Endothelial cell of umbilical vein (primary cell): ENCODE results near the gene ACIN1. TPM values are rescaled to one million over a fixed set of nuclear protein-coding genes. Genes with fewer than 3 reads are reported as not detected.

Experiments
- BruUV-seq: library from RNA; stranded (reverse); fragments of 400-500 nt; replicated peaks from 2 replicates; lab custom pipeline; 2021; lab: Mats Ljungman, UMichigan
- CTCF ChIA-PET: fragments of 300-600, 350-600 bp; sonication (Branson Sonifier 250); formaldehyde crosslinking; loops from one replicate; lab custom pipeline; 2021; ENCODE audit warnings: antibody characterized with exemption, inconsistent platforms; lab: Charles Lee
- POLR2A ChIA-PET: fragments of 300-600, 350-600 bp; sonication (Branson Sonifier 250); formaldehyde crosslinking; loops from one replicate; lab custom pipeline; 2021; ENCODE audit warnings: antibody characterized with exemption, inconsistent platforms; lab: Charles Lee
- DNase-seq: peaks from one replicate; pipeline ENCODE4 v3.0.0-alpha.2; 2011; ENCODE audit warnings: low read depth, low spot score
- FAIRE-seq: peaks from 2 replicates; lab custom pipeline; 2011; peaks lifted over from hg19 to GRCh38; lab: Jason Lieb, UNC
- H2AFZ ChIP-seq: 2 replicates; pipeline ENCODE4 v1.6.0; 2012; ENCODE audit warnings: low read depth, low read length, control low read depth, inconsistent platforms
- H3K27ac ChIP-seq: 2 replicates; pipeline ENCODE4 v1.5.1; 2011; ENCODE audit warnings: low read depth, mild to moderate bottlenecking, control low read depth, low read length, moderate library complexity; ENCODE audit not compliant: insufficient read depth
- H3K27me3 ChIP-seq, 2 experiments: 2 replicates each; pipeline versions ENCODE4 v1.6.0 to v1.6.1; 2011; ENCODE audit warnings: low read length in 2 of 2, mixed read lengths in 1 of 2; ENCODE audit not compliant: control insufficient read depth in 2 of 2, insufficient read depth in 2 of 2
- H3K36me3 ChIP-seq, 2 experiments: 2 replicates in 1 of 2; 3 replicates in 1 of 2; pipeline ENCODE4 v1.5.1; 2011; ENCODE audit warnings: low read length in 2 of 2, mild to moderate bottlenecking in 1 of 2, moderate library complexity in 1 of 2; ENCODE audit not compliant: control insufficient read depth in 2 of 2, insufficient read depth in 2 of 2; ENCODE audit errors: extremely low read depth in 1 of 2
- H3K4me1 ChIP-seq: 3 replicates; pipeline ENCODE4 v1.5.1; 2011; ENCODE audit warnings: mild to moderate bottlenecking, low read length; ENCODE audit not compliant: control insufficient read depth, insufficient read depth; ENCODE audit errors: extremely low read depth
- H3K4me2 ChIP-seq: 2 replicates; pipeline ENCODE4 v1.6.1; 2011; ENCODE audit warnings: low read length, control low read depth, mixed read lengths; ENCODE audit not compliant: insufficient read depth
- H3K4me3 ChIP-seq, 3 experiments: fragments of 200-600 bp in 1 of 3; sonication (generic), shearing (Covaris generic) in 1 of 3; replicated peaks in 1 of 3; 2 replicates each; pipeline ENCODE4 v1.5.1; 2011 to 2016; ENCODE audit warnings: control low read depth in 3 of 3, low read length in 3 of 3, mild to moderate bottlenecking in 2 of 3, inconsistent platforms in 1 of 3, low read depth in 1 of 3, moderate library complexity in 1 of 3; ENCODE audit not compliant: insufficient read depth in 1 of 3
- H3K79me2 ChIP-seq: 2 replicates; pipeline ENCODE4 v1.6.0; 2012; ENCODE audit warnings: low read length, inconsistent platforms; ENCODE audit not compliant: control insufficient read depth, insufficient read depth
- H3K9ac ChIP-seq: replicated peaks from 2 replicates; pipeline ENCODE3; 2011; ENCODE audit warnings: low read length, control low read depth; ENCODE audit not compliant: insufficient read depth; ENCODE audit errors: extremely low read depth
- H3K9me1 ChIP-seq: replicated peaks from 3 replicates; pipeline ENCODE4 v1.6.0; 2011; ENCODE audit warnings: mild to moderate bottlenecking, low read length; ENCODE audit not compliant: control insufficient read depth, insufficient read depth; ENCODE audit errors: extremely low read depth
- H3K9me3 ChIP-seq: replicated peaks from 2 replicates; pipeline ENCODE4 v1.5.1; 2012; ENCODE audit warnings: low read length, inconsistent platforms; ENCODE audit not compliant: control insufficient read depth, insufficient read depth
- H4K20me1 ChIP-seq: replicated peaks from 2 replicates; pipeline ENCODE3; 2011; ENCODE audit warnings: mild to moderate bottlenecking, low read length; ENCODE audit not compliant: control insufficient read depth, insufficient read depth; ENCODE audit errors: extremely low read depth
- CTCF ChIP-seq, 2 donors: IDR thresholded peaks; 1 replicate in 1 of 2; 2 replicates in 1 of 2; pipeline ENCODE4 v1.5.1; 2011; ENCODE audit warnings: low read length in 2 of 2, mild to moderate bottlenecking in 2 of 2, moderate library complexity in 2 of 2, control low read depth in 1 of 2, inconsistent platforms in 1 of 2, low read depth in 1 of 2; ENCODE audit not compliant: insufficient read depth in 1 of 2; ENCODE audit errors: extremely low read depth in 1 of 2
- EZH2 ChIP-seq: IDR thresholded peaks from 2 replicates; pipeline ENCODE4 v1.6.1; 2012; ENCODE audit warnings: borderline replicate concordance, low read depth, mild to moderate bottlenecking, moderate library complexity, low read length, inconsistent platforms; ENCODE audit not compliant: severe bottlenecking
- FOS ChIP-seq: IDR thresholded peaks from 2 replicates; pipeline ENCODE4 v1.6.1; 2011; ENCODE audit warnings: mild to moderate bottlenecking, low read length, moderate library complexity, borderline replicate concordance; ENCODE audit not compliant: insufficient read depth
- GATA2 ChIP-seq: IDR thresholded peaks from 2 replicates; pipeline ENCODE4 v1.7.0; 2011; ENCODE audit warnings: low read depth, mild to moderate bottlenecking, moderate library complexity, mixed read lengths, low read length; ENCODE audit not compliant: insufficient read length, insufficient read depth
- JUN ChIP-seq: IDR thresholded peaks from 2 replicates; pipeline ENCODE4 v1.6.1; 2011; ENCODE audit warnings: borderline replicate concordance, low read depth; ENCODE audit not compliant: insufficient read length, insufficient read depth
- MYC ChIP-seq: IDR thresholded peaks from one replicate; pipeline ENCODE4 v1.6.1; 2011; ENCODE audit warnings: mild to moderate bottlenecking, low read depth, low read length
- POLR2A ChIP-seq: IDR thresholded peaks from 2 replicates; pipeline ENCODE4 v1.6.1; 2012; ENCODE audit warnings: low read depth, mild to moderate bottlenecking, control low read depth, low read length
- POLR2AphosphoS5 ChIP-seq: IDR thresholded peaks from 2 replicates; pipeline ENCODE4 v1.6.1; 2012; ENCODE audit warnings: low read depth, mild to moderate bottlenecking, control low read depth, low read length, moderate library complexity; ENCODE audit not compliant: insufficient read depth
- dilution Hi-C: fragments of 300-500 bp; cut with MboI; formaldehyde crosslinking; loops from one replicate; pipeline ENCODE4 v1.15.0; 2019; ENCODE audit warnings: low sequenced_read_pairs; ENCODE audit not compliant: extremely low pct_ligation_motif_present
- intact Hi-C: fragments of 100-400 bp; cut with micrococcal nuclease; formaldehyde crosslinking; loops from one replicate; pipeline ENCODE4 v1.10.0; 2022
- polyA plus RNA-seq, 4 experiments: library from polyadenylated mRNA; depleted of rRNA in 3 of 4; stranded (reverse) in 3 of 4; unstranded in 1 of 4; fragments of >200 nt; gene quantifications; 2 replicates each; pipeline versions ENCODE4 v1.2.1 to v1.2.3, GENCODE V29; 2011 to 2012; ENCODE audit warnings: missing spikeins in 1 of 4
- total RNA-seq: library from RNA; stranded (reverse); gene quantifications from 2 replicates; pipeline ENCODE4 v1.2.3, GENCODE V29; 2021
- TF ChIP-seq, protein P1 (sequence below): IDR thresholded peaks from 2 replicates; pipeline ENCODE4 v1.6.1; 2011; ENCODE audit not compliant: insufficient read depth, insufficient read length

The ACIN1 gene
- total and polyA plus RNA-seq, 2 donors (not counting 3 experiments of a cell fraction or from before 2014, with no cell fraction given) = 146 to 240 TPM

- Histone ChIP-seq H3K9me1 (no peaks in the 10 kb centered on the region), H4K20me1 (no peaks in the 10 kb centered on the region), H3K4me1 (peaks cover 14% of the 10 kb centered on the region), H3K27me3 (no peaks in the 10 kb centered on the region), H3K4me3 (peak overlapping the region; percentile 73 to 88 (median 84)), H3K36me3 (peaks cover 9 to 13% of the 10 kb centered on the region in 2 experiments), H2AFZ (no peak overlapping the region), H3K27ac (peak overlapping the region; percentile 88), H3K9me3 (no peaks in the 10 kb centered on the region), H3K4me2 (peak overlapping the region; percentile 66), H3K79me2 (peaks cover 29% of the 10 kb centered on the region), H3K9ac (peak overlapping the region; percentile 93)
- BruUV-seq = TSS peak; percentile 38
- dilution Hi-C loops (no loop called here), intact Hi-C loops (loop anchor here (2.0 kb wide), 1 partner anchor 27 kb away; no protein-coding TSS in a partner anchor)
- TF ChIP-seq FOS = no peak
- TF ChIP-seq, protein P1, sequence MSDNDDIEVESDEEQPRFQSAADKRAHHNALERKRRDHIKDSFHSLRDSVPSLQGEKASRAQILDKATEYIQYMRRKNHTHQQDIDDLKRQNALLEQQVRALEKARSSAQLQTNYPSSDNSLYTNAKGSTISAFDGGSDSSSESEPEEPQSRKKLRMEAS = no peak
- TF ChIP-seq POLR2AphosphoS5 = no peak
- TF ChIP-seq EZH2 = no peak
- TF ChIP-seq MYC = no peak
- TF ChIP-seq CTCF (IDR thresholded peaks at IDR 0.05; ENCODE audit: extremely low read depth in 1 of 2, insufficient read depth in 1 of 2, low read depth in 1 of 2, low read length in 2 of 2) = no peak
- no peak for TF ChIP-seq JUN
- TF ChIP-seq GATA2 = no peak
- no peak for TF ChIP-seq POLR2A
- no peak for DNase-seq
- ChIA-PET CTCF (interaction anchor here (0.6 to 4.4 kb wide), 8 partner anchors 24 to 444 kb away, joined by 3 to 23 read pairs (median 4); no protein-coding TSS in a partner anchor), POLR2A (interaction anchor here (0.6 to 1.0 kb wide), 2 partner anchors 13 to 24 kb away, joined by 4 to 5 read pairs; no protein-coding TSS in a partner anchor)
- FAIRE-seq = peak; percentile 31
Measured at GRCh38 chr14:23033801-23034497, 61.0 kb downstream of the ACIN1 start.
